Measurements from ENCODE around the gene GDPD3. TPM values are rescaled to one million over a fixed set of nuclear protein-coding genes. Genes with fewer than 3 reads are reported as not detected.

The GDPD3 gene
- total RNA-seq, 1 experiment from 2014 or later = 8.4 TPM

- H3K27me3 ChIP-seq (replicated peaks; ENCODE audit: control insufficient read depth, insufficient read depth, low read length) = no peaks in the 10 kb centered on the region
- ChIA-PET CTCF (interaction anchor here (0.8 to 1.3 kb wide), 2 partner anchors 33 to 47 kb away, joined by 3 read pairs; no protein-coding TSS in a partner anchor), POLR2A (interaction anchor here (0.6 to 1.9 kb wide), 5 partner anchors 9 to 508 kb away, joined by 4 to 7 read pairs (median 5); partner anchors contain the start of gene PPP4C)
- no peaks in the 10 kb centered on the region for H3K9me3 Mint-ChIP-seq (ENCODE audit: unreplicated experiment)
- peak overlapping the region; percentile 95 for H3K4me3 Mint-ChIP-seq (ENCODE audit: unreplicated experiment)
- peaks cover 12% of the 10 kb centered on the region for H3K36me3 ChIP-seq (ENCODE audit: control insufficient read depth, insufficient read depth, low read length)
- DNase-seq = no peak
- peak overlapping the region; percentile 97 for H3K27ac Mint-ChIP-seq (ENCODE audit: unreplicated experiment)
- H3K9me3 ChIP-seq = no peaks in the 10 kb centered on the region
- BruUV-seq (replicated peaks) = no TSS peak
- peak overlapping the region; percentile 87 for H3K4me3 ChIP-seq (ENCODE audit: low read depth, low read length)
- intact Hi-C loops (cut with micrococcal nuclease; ENCODE audit: unreplicated experiment) = loop anchor here (2.0 to 10.0 kb wide), 4 partner anchors 26 to 1092 kb away; partner anchors contain the start of genes SPNS1, TBX6 and ZNF771
- TF ChIP-seq, protein P1, sequence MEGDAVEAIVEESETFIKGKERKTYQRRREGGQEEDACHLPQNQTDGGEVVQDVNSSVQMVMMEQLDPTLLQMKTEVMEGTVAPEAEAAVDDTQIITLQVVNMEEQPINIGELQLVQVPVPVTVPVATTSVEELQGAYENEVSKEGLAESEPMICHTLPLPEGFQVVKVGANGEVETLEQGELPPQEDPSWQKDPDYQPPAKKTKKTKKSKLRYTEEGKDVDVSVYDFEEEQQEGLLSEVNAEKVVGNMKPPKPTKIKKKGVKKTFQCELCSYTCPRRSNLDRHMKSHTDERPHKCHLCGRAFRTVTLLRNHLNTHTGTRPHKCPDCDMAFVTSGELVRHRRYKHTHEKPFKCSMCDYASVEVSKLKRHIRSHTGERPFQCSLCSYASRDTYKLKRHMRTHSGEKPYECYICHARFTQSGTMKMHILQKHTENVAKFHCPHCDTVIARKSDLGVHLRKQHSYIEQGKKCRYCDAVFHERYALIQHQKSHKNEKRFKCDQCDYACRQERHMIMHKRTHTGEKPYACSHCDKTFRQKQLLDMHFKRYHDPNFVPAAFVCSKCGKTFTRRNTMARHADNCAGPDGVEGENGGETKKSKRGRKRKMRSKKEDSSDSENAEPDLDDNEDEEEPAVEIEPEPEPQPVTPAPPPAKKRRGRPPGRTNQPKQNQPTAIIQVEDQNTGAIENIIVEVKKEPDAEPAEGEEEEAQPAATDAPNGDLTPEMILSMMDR (IDR thresholded peaks at IDR 0.05; ENCODE audit: insufficient read depth in 1 of 2, low read depth in 1 of 2, low read length in 1 of 2, severe bottlenecking in 1 of 2, unreplicated experiment in 1 of 2) = no peak
- peaks cover 57% of the 10 kb centered on the region for H3K36me3 Mint-ChIP-seq (ENCODE audit: insufficient read depth, unreplicated experiment)
- peaks cover 8% of the 10 kb centered on the region; the same call in 1 of the 2 replicates for H3K4me1 ChIP-seq
- H3K27me3 Mint-ChIP-seq (ENCODE audit: insufficient read depth, unreplicated experiment) = no peaks in the 10 kb centered on the region
- H3K4me1 Mint-ChIP-seq (ENCODE audit: low read depth, unreplicated experiment) = peaks cover 19% of the 10 kb centered on the region
Observed at GRCh38 chr16:30064729-30065101, 48.6 kb downstream of the GDPD3 start.

GRCh38 chr16:30063893-30064728 is 49.2 kb downstream of the GDPD3 start:
- POLR2A ChIA-PET = interaction anchor here (0.6 kb wide), 1 partner anchor 508 kb away, joined by 4 read pairs; no protein-coding TSS in a partner anchor
- peak overlapping the region; percentile 97 for H3K27ac Mint-ChIP-seq (ENCODE audit: unreplicated experiment)
- peak in 1 of 2 experiments; percentile 64 for DNase-seq
- no peaks in the 10 kb centered on the region for H3K27me3 ChIP-seq (replicated peaks; ENCODE audit: control insufficient read depth, insufficient read depth, low read length)
- CTCF ChIA-PET = interaction anchor here (1.3 kb wide), 1 partner anchor 48 kb away, joined by 3 read pairs; no protein-coding TSS in a partner anchor
- peaks cover 19% of the 10 kb centered on the region for H3K4me1 Mint-ChIP-seq (ENCODE audit: low read depth, unreplicated experiment)
- H3K4me3 ChIP-seq (ENCODE audit: low read depth, low read length) = peak overlapping the region; percentile 87
- peak overlapping the region; percentile 95 for H3K4me3 Mint-ChIP-seq (ENCODE audit: unreplicated experiment)
- H3K4me1 ChIP-seq = peaks cover 8% of the 10 kb centered on the region; the same call in 1 of the 2 replicates
- intact Hi-C loops (cut with micrococcal nuclease; ENCODE audit: unreplicated experiment) = loop anchor here (2.0 to 10.0 kb wide), 3 partner anchors 27 to 341 kb away; partner anchors contain the start of genes TBX6 and ZNF771
- peaks cover 8% of the 10 kb centered on the region for H3K36me3 ChIP-seq (ENCODE audit: control insufficient read depth, insufficient read depth, low read length)
- H3K9me3 Mint-ChIP-seq (ENCODE audit: unreplicated experiment) = no peaks in the 10 kb centered on the region
- no peaks in the 10 kb centered on the region for H3K9me3 ChIP-seq
- no TSS peak for BruUV-seq (replicated peaks)
- H3K27me3 Mint-ChIP-seq (ENCODE audit: insufficient read depth, unreplicated experiment) = no peaks in the 10 kb centered on the region
- peaks cover 51% of the 10 kb centered on the region for H3K36me3 Mint-ChIP-seq (ENCODE audit: insufficient read depth, unreplicated experiment)
- TF ChIP-seq, protein P1 (IDR thresholded peaks at IDR 0.05; ENCODE audit: insufficient read depth in 1 of 2, low read depth in 1 of 2, low read length in 1 of 2, severe bottlenecking in 1 of 2, unreplicated experiment in 1 of 2) = peak in 1 of 2 experiments; percentile 36

DNA sequence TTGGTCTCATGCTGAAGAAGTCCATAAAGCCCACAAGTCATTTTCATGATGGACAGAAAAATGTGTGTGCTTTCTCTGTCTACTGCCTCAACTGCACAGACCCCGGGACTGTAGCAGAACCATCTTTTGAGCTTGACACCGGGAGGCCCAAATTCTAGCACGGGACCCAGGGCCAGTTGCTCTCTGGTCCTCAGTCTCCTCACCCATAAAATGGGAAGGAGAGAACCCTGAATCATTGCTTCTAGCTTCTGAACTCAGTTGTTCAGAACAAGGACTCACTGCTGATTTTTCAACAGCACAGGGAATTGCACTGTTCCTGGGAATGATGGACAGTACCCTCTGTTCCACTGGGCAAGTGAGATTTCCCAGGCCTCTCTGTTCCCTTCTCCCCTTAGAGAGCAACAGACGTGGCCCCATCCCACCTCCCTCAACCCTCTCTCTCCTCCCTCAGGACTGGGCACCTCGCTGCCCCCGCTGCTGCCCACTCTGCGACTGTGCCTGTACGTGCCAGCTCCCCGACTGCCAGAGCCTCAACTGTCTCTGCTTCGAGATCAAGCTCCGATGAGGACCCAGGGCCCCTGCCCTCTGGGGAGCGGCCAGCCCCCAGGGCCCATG is 50.0 kb downstream of the GDPD3 start:
- POLR2A ChIA-PET = no interaction called here
- Histone ChIP-seq H3K27me3 (replicated peaks; ENCODE audit: control insufficient read depth, insufficient read depth, low read length) (no peaks in the 10 kb centered on the region), H3K36me3 (ENCODE audit: control insufficient read depth, insufficient read depth, low read length) (peaks cover 3% of the 10 kb centered on the region), H3K4me3 (ENCODE audit: low read depth, low read length) (peak overlapping the region; percentile 87), H3K4me1 (peaks cover 8% of the 10 kb centered on the region; the same call in 1 of the 2 replicates), H3K9me3 (no peaks in the 10 kb centered on the region)
- TF ChIP-seq, protein P1 (IDR thresholded peaks at IDR 0.05; ENCODE audit: insufficient read depth in 1 of 2, low read depth in 1 of 2, low read length in 1 of 2, severe bottlenecking in 1 of 2, unreplicated experiment in 1 of 2) = no peak
- Mint-ChIP-seq H3K4me1 (ENCODE audit: low read depth, unreplicated experiment) (peaks cover 19% of the 10 kb centered on the region), H3K9me3 (ENCODE audit: unreplicated experiment) (no peaks in the 10 kb centered on the region), H3K27me3 (ENCODE audit: insufficient read depth, unreplicated experiment) (no peaks in the 10 kb centered on the region), H3K27ac (ENCODE audit: unreplicated experiment) (peak overlapping the region; percentile 97), H3K36me3 (ENCODE audit: insufficient read depth, unreplicated experiment) (peaks cover 44% of the 10 kb centered on the region), H3K4me3 (ENCODE audit: unreplicated experiment) (peak overlapping the region; percentile 95)
- intact Hi-C loops (cut with micrococcal nuclease; ENCODE audit: unreplicated experiment) = loop anchor here (10.0 kb wide), 1 partner anchor 341 kb away; the partner anchor contains the start of gene ZNF771
- no TSS peak for BruUV-seq (replicated peaks)
- DNase-seq = no peak
- CTCF ChIA-PET = no interaction called here
